Kidney (tissue), 14 donors: ENCODE measurements around the gene SLC31A1. TPM values are rescaled to one million over a fixed set of nuclear protein-coding genes. Genes with fewer than 3 reads are reported as not detected.

Source experiments
- DNase-seq, 5 donors: peaks; one replicate each; pipeline ENCODE4 v3.0.0-alpha.2; 2013 to 2020
- FAIRE-seq: peaks from 2 replicates; lab custom pipeline; 2012; peaks lifted over from hg19 to GRCh38; lab: Jason Lieb, UNC
- H3K27ac ChIP-seq, 2 donors: one replicate each; pipeline ENCODE4 v1.7.0; 2013; ENCODE audit warnings: low read depth in 2 of 2, low read length in 2 of 2, inconsistent platforms in 1 of 2
- H3K27me3 ChIP-seq: one replicate; pipeline ENCODE4 v1.7.1; 2013; ENCODE audit warnings: low read length, inconsistent platforms; ENCODE audit not compliant: control insufficient read depth, insufficient read depth
- H3K36me3 ChIP-seq, 3 donors: one replicate each; pipeline versions ENCODE4 v1.7.0 to v1.7.1; 2013; ENCODE audit warnings: low read length in 3 of 3, control low read depth in 1 of 3, inconsistent platforms in 1 of 3; ENCODE audit not compliant: insufficient read depth in 3 of 3, control insufficient read depth in 2 of 3
- H3K4me1 ChIP-seq, 3 donors: one replicate each; pipeline versions ENCODE4 v1.7.0 to v1.7.1; 2013; ENCODE audit warnings: low read length in 3 of 3, inconsistent platforms in 1 of 3, low read depth in 1 of 3; ENCODE audit not compliant: control insufficient read depth in 2 of 3, insufficient read depth in 2 of 3
- H3K4me3 ChIP-seq, 3 donors: one replicate each; pipeline versions ENCODE4 v1.7.0 to v1.8.1; 2013; ENCODE audit warnings: low read length in 3 of 3, control low read depth in 1 of 3, inconsistent platforms in 1 of 3
- H3K9ac ChIP-seq, 3 donors: one replicate each; pipeline versions ENCODE4 v1.7.0 to v1.7.1; 2013; ENCODE audit warnings: low read length in 3 of 3, control low read depth in 1 of 3, inconsistent platforms in 1 of 3
- H3K9me3 ChIP-seq, 3 donors: one replicate each; pipeline versions ENCODE4 v1.7.0 to v1.7.1; 2013; ENCODE audit warnings: low read length in 3 of 3, control low read depth in 1 of 3, inconsistent platforms in 1 of 3; ENCODE audit not compliant: control insufficient read depth in 2 of 3, insufficient read depth in 1 of 3
- intact Hi-C: fragments of 100-400 bp; cut with DNase I; formaldehyde crosslinking; loops from one replicate; pipeline ENCODE4 v1.11.1; 2022
- polyA plus RNA-seq: library from polyadenylated mRNA; stranded (reverse); fragments of 350-450 nt; fragmentation: Illumina TruSeq; extraction: RNeasy Lipid Tissue Mini Kit (QIAGEN cat#74804); gene quantifications from one replicate; pipeline ENCODE4 v1.2.3, GENCODE V29; 2014; ENCODE audit warnings: low read depth, low replicate concordance; ENCODE audit not compliant: insufficient read depth
- total RNA-seq: library from RNA; stranded (reverse); fragmentation: NEBNext Ultra II Directional; extraction: Animal tissue kit (Norgen Biotek cat#: 25700); gene quantifications from one replicate; pipeline ENCODE4 v1.2.1, GENCODE V29; 2021
- TF ChIP-seq, protein P1 (sequence below): IDR thresholded peaks from 3 replicates; pipeline ENCODE4 v1.5.1; 2012; ENCODE audit warnings: mild to moderate bottlenecking, moderate library complexity, borderline replicate concordance; ENCODE audit not compliant: insufficient read depth; ENCODE audit errors: extremely low read depth
- donor health status: control.
- donor health status: control.
- donor health status: control.
- donor health status: control.
- donor health status: control.
- donor health status: DM: yes; HTN: yes; CAD: no.
- donor health status: Normal renal cell carcinoma (clear cell type).

The SLC31A1 gene
- total and polyA plus RNA-seq, 2 donors from 2014 or later = 19.5 to 20.1 TPM

DNA sequence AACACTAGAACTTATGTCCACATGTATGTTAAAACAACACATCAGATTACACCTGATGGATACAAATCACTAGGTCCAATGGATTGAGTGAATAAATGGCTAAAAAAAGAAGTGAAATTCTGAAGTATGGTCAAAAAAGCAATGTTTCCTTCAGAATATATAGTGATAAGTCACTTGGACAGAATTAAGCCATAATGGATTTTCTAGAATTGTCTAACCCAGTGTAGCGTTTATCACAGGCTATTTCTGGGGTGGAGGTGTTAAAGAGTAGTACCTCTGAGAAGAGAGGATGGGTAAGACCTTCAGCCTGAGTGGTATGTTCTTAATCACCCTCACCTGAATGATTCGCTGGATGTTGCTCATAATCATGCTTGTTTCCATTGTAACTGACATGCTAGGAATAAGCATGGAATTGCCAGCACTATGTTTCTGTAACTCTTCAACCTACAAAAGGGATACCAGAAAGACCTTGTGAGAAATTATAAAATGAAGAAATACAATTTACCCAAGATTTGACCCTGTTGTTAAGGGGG, 37.3 kb upstream of the SLC31A1 start:
- FAIRE-seq = no peak
- TF ChIP-seq, protein P1, sequence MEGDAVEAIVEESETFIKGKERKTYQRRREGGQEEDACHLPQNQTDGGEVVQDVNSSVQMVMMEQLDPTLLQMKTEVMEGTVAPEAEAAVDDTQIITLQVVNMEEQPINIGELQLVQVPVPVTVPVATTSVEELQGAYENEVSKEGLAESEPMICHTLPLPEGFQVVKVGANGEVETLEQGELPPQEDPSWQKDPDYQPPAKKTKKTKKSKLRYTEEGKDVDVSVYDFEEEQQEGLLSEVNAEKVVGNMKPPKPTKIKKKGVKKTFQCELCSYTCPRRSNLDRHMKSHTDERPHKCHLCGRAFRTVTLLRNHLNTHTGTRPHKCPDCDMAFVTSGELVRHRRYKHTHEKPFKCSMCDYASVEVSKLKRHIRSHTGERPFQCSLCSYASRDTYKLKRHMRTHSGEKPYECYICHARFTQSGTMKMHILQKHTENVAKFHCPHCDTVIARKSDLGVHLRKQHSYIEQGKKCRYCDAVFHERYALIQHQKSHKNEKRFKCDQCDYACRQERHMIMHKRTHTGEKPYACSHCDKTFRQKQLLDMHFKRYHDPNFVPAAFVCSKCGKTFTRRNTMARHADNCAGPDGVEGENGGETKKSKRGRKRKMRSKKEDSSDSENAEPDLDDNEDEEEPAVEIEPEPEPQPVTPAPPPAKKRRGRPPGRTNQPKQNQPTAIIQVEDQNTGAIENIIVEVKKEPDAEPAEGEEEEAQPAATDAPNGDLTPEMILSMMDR = no peak
- H3K36me3 ChIP-seq = peaks cover 25 to 66% (median 60%) of the 10 kb centered on the region in 3 donors

DNA sequence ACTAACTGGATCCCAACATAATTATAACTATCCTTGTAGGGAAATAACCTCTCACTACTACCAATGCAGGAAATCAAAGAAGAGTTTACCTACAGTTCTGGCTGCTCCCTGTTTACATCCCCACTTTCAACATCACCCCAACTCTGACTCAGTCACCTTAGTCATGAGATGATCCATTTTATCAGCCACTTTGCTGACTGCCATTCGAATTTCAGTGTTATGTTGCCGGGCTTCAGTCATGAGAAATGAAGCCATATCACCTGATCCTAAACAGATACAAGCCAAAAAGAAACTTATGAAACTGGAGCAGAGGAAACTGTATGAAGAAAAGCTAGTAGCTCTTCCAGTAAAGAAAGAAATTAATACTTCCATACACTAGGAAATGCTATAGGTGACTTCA, 36.8 kb upstream of the SLC31A1 start:
- Histone ChIP-seq H3K27ac (no peak overlapping the region), H3K4me1 (no peaks in the 10 kb centered on the region), H3K36me3 (peaks cover 25 to 66% (median 60%) of the 10 kb centered on the region in 3 donors), H3K4me3 (no peak overlapping the region), H3K9ac (no peak overlapping the region), H3K9me3 (no peaks in the 10 kb centered on the region), H3K27me3 (no peaks in the 10 kb centered on the region)
- intact Hi-C loops = no loop called here
- TF ChIP-seq, protein P1 = no peak
- FAIRE-seq = no peak
- DNase-seq = no peak

More for the DNA sequence above, 37.3 kb upstream of the SLC31A1 start:
- no peaks in the 10 kb centered on the region for H3K4me1 ChIP-seq
- H3K9me3 ChIP-seq = no peaks in the 10 kb centered on the region
- DNase-seq = no peak
- H3K27me3 ChIP-seq = no peaks in the 10 kb centered on the region
- intact Hi-C loops = no loop called here
- no peak overlapping the region for H3K27ac ChIP-seq
- no peak overlapping the region for H3K4me3 ChIP-seq
- no peak overlapping the region for H3K9ac ChIP-seq

DNA sequence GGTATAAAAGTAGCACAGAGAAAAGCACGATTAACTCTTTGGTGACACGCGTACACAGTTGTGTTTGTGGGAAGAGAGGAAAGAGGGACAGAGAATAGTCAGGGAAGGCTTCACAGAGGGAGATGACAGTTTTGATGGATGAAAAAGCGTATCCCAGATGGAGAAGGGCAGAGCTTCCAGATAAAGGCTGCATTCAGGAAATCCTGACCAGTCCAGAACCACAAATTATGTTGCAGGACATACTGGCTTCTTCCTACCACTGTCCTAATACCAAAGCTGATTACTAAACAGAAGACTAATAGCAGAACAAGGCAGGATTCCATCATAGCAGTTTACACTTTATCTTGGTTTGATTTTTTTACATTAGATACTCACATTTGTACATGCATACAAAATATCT, 36.1 kb upstream of the SLC31A1 start:
- TF ChIP-seq, protein P1 = no peak
- no peak overlapping the region for H3K9ac ChIP-seq
- no peak overlapping the region for H3K27ac ChIP-seq
- DNase-seq = no peak
- intact Hi-C loops = no loop called here
- FAIRE-seq = no peak
- no peaks in the 10 kb centered on the region for H3K9me3 ChIP-seq
- H3K4me3 ChIP-seq = no peak overlapping the region
- no peaks in the 10 kb centered on the region for H3K4me1 ChIP-seq
- H3K27me3 ChIP-seq = no peaks in the 10 kb centered on the region
- H3K36me3 ChIP-seq = peaks cover 25 to 66% (median 61%) of the 10 kb centered on the region in 3 donors
